GM21360 (cell line): ENCODE results near the gene FLYWCH2.

ENCODE experiments used
- ATAC-seq: cut with Tn5 transposase; IDR thresholded peaks from one replicate; pipeline ENCODE4 v1.9.1; 2021; ENCODE audit warnings: mild to moderate bottlenecking, moderate library complexity; ENCODE audit not compliant: unreplicated experiment

The FLYWCH2 gene

GRCh38 chr16:2853531-2854073, 29.4 kb upstream of the FLYWCH2 start:
- ATAC-seq: no peak

- no peak for ATAC-seq
These were observed 28.2 kb upstream of the FLYWCH2 start for GRCh38 chr16:2854700-2855309.

DNA sequence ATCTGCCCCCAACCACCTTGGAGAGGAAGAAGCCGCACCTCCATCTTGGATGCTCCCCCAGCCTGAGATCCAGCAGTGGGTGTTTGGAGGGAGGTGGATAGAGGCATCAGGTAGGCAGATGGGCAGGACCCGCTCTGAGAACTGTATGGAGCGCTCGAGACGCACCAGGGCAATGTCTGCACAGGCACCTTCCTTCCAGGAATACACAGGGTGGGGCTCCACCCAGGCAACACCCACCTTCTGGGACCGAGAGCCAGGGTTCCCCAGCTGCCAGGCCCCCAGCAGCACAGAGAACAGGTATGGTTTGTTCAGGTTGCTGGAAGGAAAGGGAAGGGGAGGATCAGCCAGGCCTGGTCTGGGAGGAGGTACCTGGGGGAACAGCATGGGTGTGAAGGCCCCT, 27.5 kb upstream of the FLYWCH2 start:
- no peak for ATAC-seq

DNA sequence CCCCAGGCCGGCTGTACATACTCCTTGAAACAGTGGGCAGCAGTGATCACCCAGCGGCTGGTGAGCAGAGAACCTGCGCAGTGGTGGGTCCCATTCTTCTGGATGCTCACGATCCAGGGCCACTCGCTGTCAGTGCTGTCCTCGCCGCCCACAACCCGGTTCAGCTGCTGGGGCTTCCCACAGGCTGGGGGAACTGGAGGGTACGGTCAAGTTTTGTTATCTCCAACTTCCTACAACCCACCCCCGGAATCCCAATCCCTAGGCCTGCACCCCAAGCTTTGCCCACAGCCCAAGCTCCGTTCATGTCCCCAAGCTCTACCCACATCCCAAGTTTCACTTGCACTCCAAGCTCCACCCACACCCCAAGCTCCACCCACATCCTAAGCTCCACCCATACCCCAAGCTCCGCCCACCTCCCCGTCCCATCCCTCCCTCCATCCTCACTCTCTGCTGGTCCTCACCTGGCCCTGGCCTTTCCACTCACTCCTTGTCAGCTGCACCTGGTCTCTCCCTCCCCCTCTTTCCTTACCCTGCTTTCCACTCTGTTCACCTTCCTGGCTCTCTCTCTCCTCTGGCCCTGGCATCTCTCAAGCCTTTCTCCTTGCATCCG, 26.8 kb upstream of the FLYWCH2 start:
- ATAC-seq: no peak

- ATAC-seq: no peak
These were observed 26.1 kb upstream of the FLYWCH2 start for GRCh38 chr16:2856686-2857450.

- ATAC-seq: no peak
These were observed 25.4 kb upstream of the FLYWCH2 start, which contains the start of gene PRSS22 for GRCh38 chr16:2857451-2858244. TSS of gene PRSS22 (minus strand) at chr16:2858170. CDS start at chr16:2858104, 66 bp downstream.

DNA sequence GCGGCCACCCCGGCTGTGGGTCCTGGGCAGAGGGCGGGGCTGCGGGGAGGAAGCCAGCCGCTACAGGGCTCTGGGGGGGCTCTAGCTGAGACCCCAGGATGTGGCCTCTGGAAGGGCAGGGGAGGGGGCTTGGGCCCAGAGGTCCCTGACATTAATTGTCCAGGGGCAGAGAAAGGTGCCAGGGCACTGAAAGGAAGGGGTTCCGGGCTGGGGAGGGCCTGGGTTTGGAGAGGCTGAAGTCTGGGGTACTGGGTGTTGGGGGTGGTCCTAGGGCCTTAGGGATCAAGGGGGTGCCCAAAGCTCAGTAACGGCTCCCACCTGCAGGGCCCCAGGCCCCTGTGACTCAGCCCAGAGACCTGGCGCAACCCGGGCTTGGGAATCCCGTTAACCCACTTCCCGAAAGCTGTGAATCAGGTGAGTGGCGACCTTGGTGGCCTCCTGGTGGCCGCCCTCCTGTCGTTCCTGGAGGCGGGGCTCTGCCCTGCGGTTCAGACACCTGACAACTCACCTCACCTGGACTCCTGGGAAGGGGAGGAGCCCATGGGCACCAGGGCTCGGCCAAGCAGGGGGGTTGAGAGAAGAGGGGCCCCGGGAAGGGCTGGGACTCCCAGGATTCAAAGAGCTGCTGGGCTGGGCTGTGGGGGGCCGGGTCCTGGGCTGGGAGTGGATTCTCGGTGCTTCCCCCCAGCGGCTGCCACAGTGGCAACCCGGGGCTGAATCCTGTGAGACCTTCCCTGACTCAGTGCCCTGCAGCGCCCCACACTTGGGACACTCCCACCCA, 24.6 kb upstream of the FLYWCH2 start:
- no peak for ATAC-seq

GRCh38 chr16:2859686-2860265, 23.2 kb upstream of the FLYWCH2 start:
- ATAC-seq: no peak

GRCh38 chr16:2860826-2861567, 22.0 kb upstream of the FLYWCH2 start:
- no peak for ATAC-seq

DNA sequence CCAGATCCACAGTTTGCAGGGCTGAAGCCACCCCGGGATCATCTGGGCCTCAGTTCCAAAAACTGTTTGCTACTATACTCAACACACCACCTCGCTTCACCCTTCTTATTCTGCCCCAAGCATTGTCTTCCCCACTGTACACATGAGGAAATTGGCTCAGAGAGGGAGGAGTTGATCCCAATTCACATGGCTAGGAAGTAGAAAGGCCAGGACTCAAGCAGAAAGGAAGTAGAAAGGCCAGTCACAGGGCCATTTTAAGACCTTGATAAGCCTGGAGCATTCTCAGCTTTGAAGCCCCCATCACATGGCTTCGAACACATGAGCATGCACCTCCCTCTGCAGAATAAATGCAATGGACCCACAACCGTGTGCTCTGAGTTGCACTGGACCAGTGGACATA, 17.4 kb upstream of the FLYWCH2 start:
- ATAC-seq: no peak

- no peak for ATAC-seq
These were observed 16.6 kb upstream of the FLYWCH2 start for GRCh38 chr16:2866431-2866830.

- ATAC-seq: no peak
These were observed 15.4 kb upstream of the FLYWCH2 start for GRCh38 chr16:2867661-2867986.

DNA sequence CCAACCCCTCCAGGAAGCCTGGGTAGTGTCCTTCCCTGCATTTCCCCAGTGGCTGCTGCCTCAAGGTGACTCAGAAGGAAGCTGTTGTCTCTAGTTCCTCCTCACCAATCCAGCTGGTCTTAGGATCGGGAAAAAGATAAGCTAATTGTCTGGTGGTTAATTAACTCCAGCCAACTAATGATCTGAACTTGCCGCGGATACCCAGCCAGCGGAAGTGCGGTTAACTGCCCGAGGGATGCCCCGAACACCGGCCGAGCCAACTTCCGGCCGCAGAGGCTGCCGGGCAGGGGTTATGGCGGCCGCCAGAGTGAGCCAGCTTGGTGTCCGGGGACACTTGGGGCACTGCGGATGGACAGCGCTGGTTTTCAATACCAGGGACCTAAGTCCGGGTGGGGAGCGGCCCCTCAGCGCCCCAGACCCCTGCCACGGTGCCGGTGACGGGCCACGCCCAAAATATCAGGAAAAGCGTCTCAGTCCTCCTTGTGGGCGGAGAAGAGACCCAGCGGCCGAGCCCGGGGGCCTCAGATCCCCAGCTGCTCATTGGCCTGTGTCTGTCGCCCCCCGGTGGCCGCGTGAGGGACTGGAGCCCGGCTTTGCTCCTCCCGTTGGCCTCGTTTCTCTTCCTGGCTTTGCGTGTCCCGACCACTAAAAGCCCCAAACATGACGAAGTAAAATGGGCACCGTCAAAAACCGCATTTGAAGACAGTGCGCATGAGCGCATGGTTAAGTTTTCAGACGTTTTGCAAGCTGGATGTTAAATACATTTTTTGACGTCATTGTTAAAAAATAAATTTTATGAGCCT, 14.8 kb upstream of the FLYWCH2 start:
- ATAC-seq: peak; percentile 82

DNA sequence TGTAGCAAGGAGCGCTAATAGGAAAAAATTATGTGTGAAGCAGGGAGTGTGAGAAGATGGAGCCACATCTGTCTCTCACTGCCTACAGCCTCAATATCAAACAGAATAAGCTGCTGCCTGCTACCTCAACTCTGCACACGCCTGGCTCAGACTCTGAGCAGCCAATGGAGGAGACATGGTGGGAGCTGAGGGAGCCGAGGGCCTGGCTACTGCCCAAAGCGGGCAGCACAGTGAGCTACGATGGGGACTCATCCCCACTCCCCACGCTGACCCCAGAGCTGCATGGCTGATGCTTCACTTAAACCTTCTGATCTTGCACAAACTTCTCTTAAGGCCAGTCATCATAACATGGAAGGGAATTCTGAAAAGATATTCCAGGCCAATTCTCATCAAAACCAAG, 11.1 kb upstream of the FLYWCH2 start:
- no peak for ATAC-seq

DNA sequence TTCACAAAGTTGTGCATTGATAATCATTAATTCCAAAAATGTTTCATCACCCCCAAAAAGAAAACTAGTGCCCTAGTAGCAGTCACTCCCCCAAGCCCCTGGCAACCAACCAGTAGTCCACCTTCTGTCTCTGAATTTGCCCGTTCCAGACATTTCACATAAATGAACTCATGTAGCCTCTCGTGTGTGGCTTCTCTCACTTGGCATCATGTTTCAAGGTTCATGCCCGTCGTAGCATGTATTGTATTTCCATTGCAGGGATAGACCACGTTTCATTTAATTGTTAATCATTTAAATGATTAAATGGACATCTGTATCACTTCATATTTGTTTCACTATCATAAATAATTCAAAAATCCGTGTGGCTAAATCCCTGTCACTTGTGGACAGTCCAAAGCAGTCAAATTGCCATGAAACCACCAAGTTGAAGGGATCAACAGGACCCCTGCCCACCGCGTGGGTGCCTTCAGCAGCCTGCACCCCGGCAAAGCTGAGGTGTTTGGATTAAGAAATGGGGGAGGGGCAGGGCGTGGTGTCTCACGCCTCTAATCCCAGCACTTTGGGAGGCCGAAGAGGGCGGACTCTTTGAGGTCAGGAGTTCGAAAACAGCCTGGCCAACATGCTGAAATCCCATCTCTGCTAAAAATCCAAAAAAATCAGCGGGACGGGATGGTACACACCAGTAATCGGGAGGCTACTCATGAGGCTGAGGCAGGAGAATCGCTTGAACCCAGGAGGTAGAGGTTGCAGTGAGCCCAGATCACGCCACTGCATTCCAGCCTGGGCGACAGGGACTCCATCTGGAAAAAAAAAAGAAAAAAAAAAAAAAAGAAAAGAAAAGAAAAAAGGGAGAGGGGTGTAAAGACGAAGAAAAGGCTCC, 8.7 kb upstream of the FLYWCH2 start:
- ATAC-seq: no peak

DNA sequence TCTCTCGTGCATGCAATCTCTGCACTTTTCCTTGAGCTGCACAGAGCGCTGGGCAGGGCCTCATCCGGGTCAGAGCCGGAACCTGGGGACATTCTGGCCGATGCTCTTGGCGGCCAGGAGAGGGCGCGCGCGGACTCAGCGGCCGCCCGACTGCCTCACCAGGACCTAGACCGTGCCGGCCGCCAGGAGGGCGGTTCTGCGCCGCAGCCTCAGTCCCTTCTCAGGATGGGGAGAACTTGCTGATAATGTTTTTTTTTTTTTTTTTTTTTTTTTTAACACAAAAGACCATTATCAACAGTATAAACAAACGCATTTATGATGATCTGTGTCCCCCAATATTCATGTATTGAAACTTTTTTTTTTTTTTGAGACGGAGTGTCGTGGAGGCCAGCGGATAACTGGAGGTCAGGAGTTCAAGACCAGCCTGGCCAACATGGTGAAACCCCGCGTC, 8.1 kb upstream of the FLYWCH2 start:
- peak; percentile 70 for ATAC-seq

- no peak for ATAC-seq
These were observed 3.0 kb upstream of the FLYWCH2 start for GRCh38 chr16:2879854-2880508.
